ENCODE results near the gene MOSMO.
"Not testable (repeated sequence)": the region's sequence is repeated elsewhere in the genome, so short reads cannot be mapped to it uniquely, and the experiment has no call there.

MOSMO gene

DNA sequence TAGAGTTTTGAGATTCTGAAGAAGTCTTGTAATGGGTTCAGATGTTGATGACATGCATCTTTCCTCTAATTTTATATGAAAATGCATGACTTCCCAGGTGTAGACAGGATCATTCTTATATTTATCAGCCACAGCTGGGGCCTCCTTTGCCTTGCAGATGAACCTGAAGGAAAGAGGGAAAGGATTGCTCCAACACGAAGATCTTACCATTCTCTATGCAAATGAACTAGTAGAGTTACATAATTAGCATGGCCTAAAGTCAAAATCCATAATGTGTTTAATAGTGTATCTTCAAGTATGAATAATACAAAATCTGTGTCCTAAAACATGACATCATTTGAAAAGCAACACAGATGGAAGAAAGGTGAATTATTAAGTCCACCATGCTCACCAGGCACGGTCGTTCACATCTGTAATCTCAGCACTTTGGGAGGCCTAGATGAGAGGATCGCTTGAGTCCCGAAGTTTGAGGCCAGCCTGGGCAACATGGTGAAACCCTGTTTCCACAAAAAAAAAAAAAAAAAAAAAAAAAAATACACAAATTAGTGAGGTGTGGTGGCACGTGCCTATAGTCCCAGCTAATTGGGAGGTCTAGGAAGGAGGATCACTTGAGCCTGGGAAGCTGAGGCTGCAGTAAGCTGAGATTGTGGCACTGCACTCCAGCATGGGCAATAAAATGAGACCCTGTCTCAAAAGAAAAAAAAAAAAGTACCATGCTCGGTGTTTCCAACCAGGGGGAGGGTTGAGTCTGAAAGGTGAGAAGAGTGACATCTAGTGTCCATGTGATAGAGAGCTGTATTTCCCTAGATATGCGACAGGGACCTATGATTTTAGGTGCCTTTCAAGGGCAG is 90.7 kb downstream of the MOSMO start:
- DNase-seq: no peak

DNA sequence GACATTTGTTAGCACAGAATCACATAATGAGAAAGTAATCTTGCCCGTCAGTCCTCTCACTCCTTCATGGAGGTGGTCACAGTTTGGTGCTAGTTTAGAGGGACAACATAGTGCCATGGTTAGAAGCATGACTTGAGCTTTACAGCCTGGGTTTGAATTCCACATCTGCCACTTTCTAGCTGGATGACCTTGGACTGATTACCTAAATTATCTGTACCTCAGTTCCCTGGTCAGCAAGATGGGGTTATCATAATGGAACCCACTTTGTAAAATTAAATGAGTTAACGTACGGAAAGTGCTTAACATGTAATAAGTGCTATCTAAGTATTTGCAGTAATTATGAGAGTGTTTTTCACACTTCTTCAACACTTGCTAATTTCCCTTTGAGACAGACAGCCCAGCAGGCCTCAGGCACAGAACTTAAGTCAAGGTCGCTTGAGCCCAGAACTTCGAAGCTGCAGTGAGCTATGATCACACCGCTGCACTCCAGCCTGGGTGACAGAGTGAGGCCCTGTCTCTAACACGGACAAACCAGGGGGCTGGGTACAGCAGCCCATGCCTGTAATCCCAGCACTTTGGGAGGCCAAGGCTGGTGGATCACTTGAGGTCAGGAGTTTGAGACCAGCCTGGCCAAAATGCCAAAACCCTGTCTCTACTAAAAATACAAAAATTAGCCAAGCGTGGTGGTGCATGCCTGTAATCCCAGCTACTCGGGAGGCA is 91.5 kb downstream of the MOSMO start:
- DNase-seq: no peak

GRCh38 chr16:22103441-22103840 is 95.5 kb downstream of the MOSMO start:
- no peak for DNase-seq

GRCh38 chr16:22109258-22109898 is 101.5 kb downstream of the MOSMO start:
- no peak for DNase-seq

GRCh38 chr16:22111629-22112028 is 103.7 kb downstream of the MOSMO start:
- DNase-seq: not testable (repeated sequence)

DNA sequence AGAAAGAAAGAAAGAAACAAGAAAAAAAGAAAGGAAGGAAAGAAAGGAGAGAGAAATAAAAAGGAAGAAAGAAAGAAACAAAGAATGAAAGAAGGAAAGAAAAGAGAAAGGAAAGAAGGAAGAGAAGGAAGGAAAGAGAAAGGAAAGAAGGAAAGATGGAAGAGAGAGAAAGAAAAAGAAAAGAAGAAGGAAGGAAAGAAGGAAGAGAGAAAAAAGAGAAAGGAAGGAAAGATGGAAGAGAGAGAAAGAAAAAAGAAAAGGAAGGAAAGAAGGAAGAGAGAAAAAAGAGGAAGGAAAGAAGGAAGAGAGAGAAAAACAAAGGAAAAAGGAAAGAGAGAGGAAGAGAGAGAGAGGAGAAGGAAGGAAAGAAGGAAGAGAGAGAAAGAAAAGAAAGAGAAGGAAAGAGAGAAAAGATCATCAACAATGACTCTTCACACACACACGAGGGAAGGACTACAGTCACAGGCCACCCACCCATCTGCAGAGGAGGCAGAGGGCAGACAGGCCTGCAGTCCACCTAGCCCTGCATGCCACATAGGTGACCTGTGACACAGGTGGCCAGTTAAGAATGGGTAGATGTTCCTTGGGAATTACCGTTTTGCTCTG is 108.3 kb downstream of the MOSMO start:
- no peak for DNase-seq

- DNase-seq: no peak
Observed at GRCh38 chr16:22117609-22118008, 109.7 kb downstream of the MOSMO start.

GRCh38 chr16:22120440-22120839 is 112.5 kb downstream of the MOSMO start:
- DNase-seq: no peak

DNA sequence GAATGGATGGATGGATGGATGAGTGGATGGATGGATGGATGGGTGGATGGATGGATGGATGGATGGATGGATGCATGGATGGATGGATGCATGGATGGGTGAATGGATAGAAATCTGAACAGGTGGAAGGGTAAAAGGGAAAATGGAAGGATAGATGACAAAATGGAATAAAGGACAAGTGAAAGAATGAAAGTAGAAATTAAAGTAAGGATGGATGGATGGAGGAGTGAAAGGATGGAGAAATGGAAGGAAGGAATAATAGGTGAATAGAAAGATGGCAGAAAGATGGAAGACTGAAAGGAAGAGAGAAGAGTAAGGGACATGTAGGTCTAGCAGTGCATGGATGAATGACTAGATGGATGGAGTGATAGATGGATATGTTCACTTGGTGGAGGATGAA is 114.3 kb downstream of the MOSMO start:
- DNase-seq: no peak

- DNase-seq: no peak
Observed at GRCh38 chr16:22123146-22123545, 115.2 kb downstream of the MOSMO start.

- no peak for DNase-seq
Observed at GRCh38 chr16:22123759-22124490, 116.0 kb downstream of the MOSMO start.

- no peak for DNase-seq
Observed at GRCh38 chr16:22124583-22125284, 116.8 kb downstream of the MOSMO start.

- no peak for DNase-seq
Observed at GRCh38 chr16:22126037-22126558, 118.2 kb downstream of the MOSMO start.

DNA sequence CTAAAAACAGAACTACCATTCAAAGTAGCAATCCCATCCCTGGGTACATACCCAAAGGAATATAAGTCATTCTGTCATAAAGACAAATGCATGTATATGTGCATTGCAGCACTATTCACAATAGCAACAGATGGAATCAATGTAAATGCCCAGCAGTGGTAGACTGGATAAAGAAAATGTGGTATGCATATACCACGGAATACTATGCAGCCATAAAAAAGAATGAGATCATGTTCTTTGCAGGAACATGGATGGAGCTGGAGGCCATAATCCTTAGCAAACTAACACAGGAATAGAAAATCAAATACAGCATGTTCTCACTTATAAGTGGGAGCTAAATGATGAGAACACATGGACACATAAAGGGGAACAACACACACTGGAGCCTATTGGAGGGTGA is 120.6 kb downstream of the MOSMO start:
- DNase-seq: not testable (repeated sequence)

- DNase-seq: no peak
Observed at GRCh38 chr16:22130528-22130927, 122.6 kb downstream of the MOSMO start.

- DNase-seq: no peak
Observed at GRCh38 chr16:22132801-22133200, 124.9 kb downstream of the MOSMO start.

Measured in CD4-positive, alpha-beta T cell treated with Interleukin-15 for 1 hour (primary cell).